ENCODE results near the gene H2AZ1. TPM values are rescaled to one million over a fixed set of nuclear protein-coding genes. Genes with fewer than 3 reads are reported as not detected.
"Not testable (repeated sequence)": the region's sequence is repeated elsewhere in the genome, so short reads cannot be mapped to it uniquely, and the experiment has no call there.

Gene H2AZ1
- total RNA-seq (2014; rRNA removed; shearing (Covaris generic)) = 841 and 866 TPM in 2 replicates

- peak; percentile 96 for DNase-seq (ENCODE audit: low read depth)
These were observed at the start of gene H2AZ1 for GRCh38 chr4:99949999-99950912. Gene H2AZ1, minus strand, starts transcription at chr4:99950275. Its CDS starts 105 bp downstream, at chr4:99950170.

GRCh38 chr4:99998062-99998867, 48.2 kb upstream of the H2AZ1 start:
- DNase-seq (ENCODE audit: low read depth) = peak; percentile 42

- DNase-seq (ENCODE audit: low read depth) = no peak
These were observed 41.7 kb upstream of the H2AZ1 start for GRCh38 chr4:99991741-99992140.

- DNase-seq (ENCODE audit: low read depth) = no peak
These were observed 37.6 kb upstream of the H2AZ1 start for GRCh38 chr4:99987681-99988080.

- DNase-seq (ENCODE audit: low read depth) = no peak
These were observed 36.7 kb upstream of the H2AZ1 start for GRCh38 chr4:99986792-99987191.

GRCh38 chr4:99983289-99983943, 33.3 kb upstream of the H2AZ1 start:
- DNase-seq (ENCODE audit: low read depth) = no peak

- no peak for DNase-seq (ENCODE audit: low read depth)
These were observed 29.8 kb upstream of the H2AZ1 start for GRCh38 chr4:99979872-99980271.

GRCh38 chr4:99971453-99972111, 21.5 kb upstream of the H2AZ1 start:
- no peak for DNase-seq (ENCODE audit: low read depth)

- DNase-seq (ENCODE audit: low read depth) = peak; percentile 69
These were observed 18.3 kb upstream of the H2AZ1 start for GRCh38 chr4:99968330-99968729.

- DNase-seq (ENCODE audit: low read depth) = no peak
These were observed 16.6 kb upstream of the H2AZ1 start for GRCh38 chr4:99966692-99967091.

GRCh38 chr4:99965674-99966350, 15.7 kb upstream of the H2AZ1 start:
- no peak for DNase-seq (ENCODE audit: low read depth)

GRCh38 chr4:99965173-99965572, 15.1 kb upstream of the H2AZ1 start:
- no peak for DNase-seq (ENCODE audit: low read depth)

- no peak for DNase-seq (ENCODE audit: low read depth)
These were observed 11.6 kb upstream of the H2AZ1 start for GRCh38 chr4:99961711-99962110.

- DNase-seq (ENCODE audit: low read depth) = no peak
These were observed 10.6 kb upstream of the H2AZ1 start for GRCh38 chr4:99960648-99961047.

- DNase-seq (ENCODE audit: low read depth) = not testable (repeated sequence)
These were observed 8.1 kb upstream of the H2AZ1 start for GRCh38 chr4:99958207-99958606.

GRCh38 chr4:99950913-99951254, 809 bp upstream of the H2AZ1 start:
- DNase-seq (ENCODE audit: low read depth) = no peak

- DNase-seq (ENCODE audit: low read depth) = peak; percentile 92
These were observed 759 bp downstream of the H2AZ1 start for GRCh38 chr4:99949034-99949998.

GRCh38 chr4:99947608-99948007, 2.5 kb downstream of the H2AZ1 start:
- DNase-seq (ENCODE audit: low read depth) = peak; percentile 3

GRCh38 chr4:99947190-99947578, 2.9 kb downstream of the H2AZ1 start:
- no peak for DNase-seq (ENCODE audit: low read depth)

Data from M059J (cell line).